Measurements from ENCODE around the gene MMS19.

Gene MMS19

DNA sequence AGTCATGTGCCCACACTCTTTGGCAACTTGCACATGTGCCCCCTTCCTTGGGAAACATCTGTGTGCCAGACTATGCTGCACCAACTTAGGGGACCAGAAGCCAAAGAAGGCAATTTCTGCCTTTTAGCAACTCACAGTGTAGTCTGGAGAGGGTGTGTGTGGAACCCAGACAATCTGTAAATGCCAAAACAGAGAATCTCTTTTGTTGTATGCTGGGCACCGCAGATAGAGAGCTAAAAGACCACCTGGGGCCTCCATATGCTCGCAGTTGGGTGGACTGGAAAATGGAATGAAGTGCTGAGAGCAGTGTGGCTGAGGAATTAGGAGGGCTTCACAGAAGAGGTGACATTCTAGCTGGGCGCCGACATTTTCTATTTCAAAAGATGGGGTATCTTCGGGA is 26.9 kb upstream of the MMS19 start:
- no peak for DNase-seq

DNA sequence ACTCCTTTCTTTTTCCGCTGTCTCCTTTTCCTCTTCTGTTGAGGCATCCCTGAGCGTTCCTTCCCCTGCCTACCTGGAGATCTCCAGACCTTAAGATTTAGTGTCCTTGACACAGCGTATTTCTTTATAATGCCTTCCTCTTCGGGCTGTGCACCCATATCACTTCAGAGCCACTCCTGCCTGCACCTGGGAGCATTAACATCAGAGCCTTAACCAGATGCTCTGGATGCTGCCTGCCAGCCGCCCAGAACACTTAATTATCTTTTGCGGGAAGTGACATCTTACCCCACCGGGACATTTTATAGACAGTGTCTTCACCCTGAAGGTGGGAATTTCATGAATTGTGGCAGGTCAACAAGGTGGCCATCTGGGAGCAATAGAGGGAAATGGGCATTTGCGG is 24.7 kb upstream of the MMS19 start:
- no peak for DNase-seq

GRCh38 chr10:97522071-97522470 is 23.8 kb upstream of the MMS19 start:
- DNase-seq: no peak

GRCh38 chr10:97520978-97521761 is 22.9 kb upstream of the MMS19 start:
- no peak for DNase-seq

- no peak for DNase-seq
Observed at GRCh38 chr10:97520520-97520919, 22.3 kb upstream of the MMS19 start.

DNA sequence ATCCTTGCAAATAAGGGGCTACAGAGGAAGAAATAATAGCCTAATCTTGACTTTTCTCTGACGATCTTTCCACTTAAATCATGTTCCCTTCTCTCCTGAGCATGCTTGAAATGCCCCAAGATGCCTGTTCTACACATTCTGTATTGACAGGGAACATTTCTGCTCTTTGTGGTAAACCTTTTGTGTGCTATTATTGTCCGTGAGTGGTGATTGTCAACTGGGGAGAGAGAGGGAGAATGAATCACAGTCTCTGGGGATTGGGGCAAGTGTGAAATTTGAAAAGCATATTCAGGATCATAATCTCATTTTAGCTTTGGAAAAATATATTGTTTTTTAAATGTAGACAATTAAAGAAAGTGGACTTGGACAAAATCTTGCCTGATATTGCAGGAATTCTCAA is 21.1 kb upstream of the MMS19 start:
- DNase-seq: no peak

DNA sequence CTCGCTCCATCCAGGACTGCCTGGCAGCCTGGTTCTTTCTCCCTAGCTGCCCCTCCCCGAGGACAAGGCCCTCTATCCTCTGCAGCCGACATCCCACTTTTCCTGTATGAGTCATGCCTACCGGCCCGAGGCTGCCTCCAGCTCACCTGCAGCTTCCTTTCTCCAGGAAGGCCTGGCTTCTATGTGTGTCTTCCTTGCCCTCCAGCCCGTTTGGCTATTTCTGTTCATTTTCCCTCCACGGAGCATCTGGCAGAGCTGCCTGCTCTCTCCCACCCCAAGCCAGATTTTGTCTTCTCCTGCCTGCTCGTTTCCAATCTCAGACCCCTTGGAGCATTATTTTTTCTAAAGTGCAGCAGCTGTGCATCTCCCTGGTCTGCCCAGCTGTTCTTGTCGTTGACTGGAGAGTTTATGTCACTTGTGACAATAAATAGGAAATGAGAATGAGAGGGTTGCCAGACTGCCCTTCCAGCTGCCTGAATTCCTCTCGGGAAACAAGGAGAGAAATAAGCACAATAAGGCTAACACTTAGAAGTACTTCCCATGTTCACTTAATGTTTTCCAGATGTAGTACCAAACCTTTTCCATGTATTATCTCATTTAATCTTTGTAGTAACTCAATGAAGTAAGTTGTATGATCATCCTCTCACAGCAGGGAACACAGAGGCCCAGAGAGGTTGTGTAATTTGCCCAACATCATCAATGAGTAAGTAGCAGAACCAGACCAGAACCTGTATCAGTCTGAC is 20.2 kb upstream of the MMS19 start:
- peak; percentile 71 for DNase-seq

DNA sequence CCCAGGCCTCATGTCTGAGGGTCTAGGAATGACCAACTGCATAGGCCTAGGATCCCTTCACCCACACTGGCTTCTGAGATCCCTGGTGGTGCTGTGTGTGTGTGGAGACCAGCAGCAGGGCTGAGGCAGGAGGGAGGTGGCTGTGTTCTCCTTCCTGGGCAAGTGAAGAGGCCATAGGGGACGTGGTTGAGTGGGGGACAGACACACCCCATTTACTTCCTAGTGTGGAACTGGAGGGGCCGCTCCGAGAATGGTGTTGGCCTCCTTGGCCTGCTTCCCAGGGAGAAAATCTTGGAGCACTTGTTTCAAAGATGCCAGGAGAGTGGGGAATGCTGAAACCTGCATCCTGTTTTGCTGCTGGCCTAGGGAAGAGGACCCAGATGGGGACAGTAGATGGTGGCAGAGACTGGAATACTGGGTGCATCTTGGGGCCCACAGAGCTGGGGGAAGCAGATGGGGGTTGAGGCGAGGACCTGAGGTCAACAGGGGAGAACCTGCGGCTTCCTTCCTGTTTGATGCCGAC is 19.6 kb upstream of the MMS19 start:
- DNase-seq: no peak

- no peak for DNase-seq
Observed at GRCh38 chr10:97517096-97517750, 19.0 kb upstream of the MMS19 start.

- no peak for DNase-seq
Observed at GRCh38 chr10:97515271-97515978, 17.2 kb upstream of the MMS19 start.

- no peak for DNase-seq
Observed at GRCh38 chr10:97514344-97514743, 16.1 kb upstream of the MMS19 start.

- no peak for DNase-seq
Observed at GRCh38 chr10:97512993-97513392, 14.8 kb upstream of the MMS19 start.

GRCh38 chr10:97511711-97512440 is 13.7 kb upstream of the MMS19 start:
- DNase-seq: no peak

DNA sequence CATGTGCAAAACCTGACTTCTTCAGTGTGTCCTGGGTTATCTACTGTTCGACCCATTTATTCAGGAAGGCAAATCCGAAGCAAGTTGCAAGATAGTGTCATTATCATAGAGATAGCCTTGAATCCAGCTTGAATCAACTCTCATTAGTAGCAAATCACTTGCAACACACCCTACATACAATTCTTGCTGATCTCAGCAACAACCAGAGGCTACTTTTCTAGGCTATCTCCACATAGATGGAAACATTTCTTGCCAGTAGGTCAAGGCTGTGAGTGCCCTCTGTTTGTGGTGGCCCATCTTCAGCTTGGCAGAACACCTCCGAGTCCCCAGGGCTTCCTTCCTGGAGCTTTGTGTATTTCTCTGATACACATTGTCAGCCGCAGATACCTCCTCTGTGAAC is 12.5 kb upstream of the MMS19 start:
- DNase-seq: no peak

- DNase-seq: no peak
Observed at GRCh38 chr10:97509120-97509680, 11.0 kb upstream of the MMS19 start.

DNA sequence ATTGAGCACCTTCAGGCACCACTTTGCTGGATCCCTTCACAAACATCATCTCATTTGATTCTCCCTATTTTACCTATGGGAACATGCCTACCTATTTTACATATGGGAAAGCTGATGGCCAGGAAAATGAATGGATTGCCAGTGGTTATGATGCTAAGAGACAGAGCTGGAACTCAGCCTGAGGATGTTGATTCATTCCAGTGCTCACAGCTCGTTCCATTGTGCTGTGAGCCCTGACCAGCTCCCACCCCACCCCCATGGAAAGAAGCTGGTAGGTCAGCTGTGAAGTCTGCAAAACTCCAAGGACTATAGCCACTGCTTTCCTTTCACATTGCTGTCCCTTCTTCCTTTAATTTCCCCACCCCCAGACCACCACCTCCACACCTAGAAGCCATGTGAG is 10.1 kb upstream of the MMS19 start:
- no peak for DNase-seq

DNA sequence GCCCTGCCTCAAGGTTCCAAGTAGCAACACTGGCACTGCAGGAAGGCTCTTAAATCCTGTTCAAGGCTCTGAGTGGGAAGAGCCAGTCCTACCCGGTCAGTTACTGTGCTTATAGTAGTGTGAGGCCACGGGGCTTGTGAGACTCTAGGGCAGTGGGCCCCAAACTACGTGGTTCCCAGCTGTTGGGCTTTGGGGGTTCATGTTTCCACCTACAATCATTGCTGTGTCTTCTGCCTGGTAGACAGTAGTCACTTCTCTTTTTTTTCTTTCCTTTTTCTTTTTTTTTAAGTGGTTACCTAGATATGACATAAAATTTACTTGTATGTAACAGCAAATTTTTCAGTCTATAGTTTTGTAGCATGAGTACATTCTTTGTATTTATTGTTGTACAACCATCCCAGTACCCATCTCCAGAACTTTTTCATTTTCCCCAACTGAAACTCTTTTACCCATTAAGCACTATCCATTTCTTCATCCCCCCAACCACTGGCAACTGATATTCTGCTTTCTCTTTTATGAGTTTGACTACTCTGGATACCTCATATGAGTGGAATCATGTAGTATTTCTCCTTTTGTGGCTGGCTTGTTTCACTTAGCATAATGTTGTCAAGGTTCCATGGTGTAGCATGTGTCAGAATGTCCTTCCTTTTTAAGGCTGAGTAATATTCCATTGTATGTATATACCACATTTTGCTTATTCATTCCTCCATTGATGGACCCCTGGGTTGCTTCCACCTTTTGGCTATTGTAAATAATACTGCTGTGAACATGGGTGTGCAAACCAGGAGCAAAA is 8.2 kb upstream of the MMS19 start:
- no peak for DNase-seq

GRCh38 chr10:97505152-97505551 is 6.9 kb upstream of the MMS19 start:
- no peak for DNase-seq

DNA sequence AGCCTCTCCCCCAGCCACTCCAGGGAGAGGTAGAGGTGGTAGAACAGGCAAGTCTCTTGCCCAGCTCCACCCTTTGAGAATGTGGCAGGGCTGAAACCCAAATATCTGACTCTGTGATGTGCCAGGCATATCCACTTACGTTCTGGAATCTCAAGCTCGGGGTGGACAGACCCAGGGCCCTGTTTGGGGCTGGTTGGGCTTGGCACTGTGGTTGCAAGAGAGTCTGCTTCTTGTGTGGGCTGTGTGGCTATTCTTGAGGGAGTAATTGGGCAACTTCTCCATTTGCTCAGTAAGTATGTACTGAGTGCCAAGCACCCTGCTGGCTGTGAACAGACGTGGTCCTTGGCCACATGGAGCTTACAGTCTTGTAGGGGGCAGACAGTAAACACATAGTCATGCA is 5.2 kb upstream of the MMS19 start:
- no peak for DNase-seq

DNA sequence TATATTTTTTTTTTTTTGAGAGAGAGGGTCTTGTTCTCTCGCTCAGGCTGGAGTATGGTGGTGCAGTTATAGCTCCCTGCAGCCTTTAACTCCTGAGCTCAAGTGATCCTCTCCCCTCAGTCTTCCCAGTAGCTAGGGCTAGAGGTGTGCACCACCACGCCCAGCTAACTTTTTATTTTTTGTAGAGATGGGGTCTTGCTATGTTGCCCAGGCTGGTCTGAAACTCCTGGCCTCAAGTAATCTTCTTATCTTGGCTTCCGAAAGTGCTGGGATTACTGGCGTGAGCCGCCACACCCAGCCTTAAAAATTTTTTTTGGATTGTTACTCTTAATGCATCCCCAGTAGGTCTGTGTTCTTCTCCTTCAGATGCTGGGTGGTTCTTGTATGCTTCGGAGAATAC is 4.7 kb upstream of the MMS19 start:
- no peak for DNase-seq

DNA sequence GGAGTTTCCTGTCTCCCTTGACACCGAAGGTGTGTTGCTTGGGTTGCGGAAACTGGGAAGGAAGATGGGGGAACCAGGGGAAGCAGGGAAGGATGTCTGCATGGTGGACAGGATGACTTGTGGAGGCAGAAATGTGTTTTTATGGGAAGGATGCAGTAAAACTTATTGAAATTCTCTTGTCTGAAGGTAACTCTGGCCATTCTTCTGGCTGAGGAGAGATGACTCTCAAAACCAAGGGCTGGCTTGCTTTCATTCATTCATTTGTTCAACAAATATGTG is 2.0 kb upstream of the MMS19 start:
- DNase-seq: no peak

All from 8988T (cell line).